ENCODE measurements around the gene CYP2A13. TPM values are rescaled to one million over a fixed set of nuclear protein-coding genes. Genes with fewer than 3 reads are reported as not detected.
"Not testable (repeated sequence)": the region's sequence is repeated elsewhere in the genome, so short reads cannot be mapped to it uniquely, and the experiment has no call there.

CYP2A13 gene
- total and polyA plus RNA-seq, 2 experiments from 2014 or later: 0.27 to 0.35 TPM

DNA sequence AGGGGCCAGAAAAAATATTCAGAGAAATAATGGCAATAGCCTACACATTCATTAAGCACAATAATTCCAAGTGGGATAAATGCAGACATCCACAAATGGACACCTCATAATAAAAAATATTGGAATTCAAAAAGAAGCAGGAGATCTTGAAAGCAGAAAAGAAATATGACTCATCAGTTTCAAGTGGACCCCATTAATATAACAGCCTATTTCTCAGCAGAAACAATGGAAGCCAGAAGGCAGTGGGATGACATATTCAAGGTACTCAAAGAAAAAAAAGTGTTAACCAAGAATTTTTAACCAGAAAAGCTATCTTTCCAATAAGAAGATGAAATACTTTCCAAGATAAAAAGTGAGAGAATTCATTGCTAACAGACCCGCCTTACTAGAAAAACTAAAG, 48.4 kb upstream of the CYP2A13 start:
- Histone ChIP-seq H3K36me3 (ENCODE audit: insufficient read depth) (peaks cover 4% of the 10 kb centered on the region), H3K4me3 (no peak overlapping the region), H3K79me2 (replicated peaks; ENCODE audit: insufficient read depth) (no peaks in the 10 kb centered on the region), H3K27me3 (ENCODE audit: insufficient read depth) (no peaks in the 10 kb centered on the region), H4K20me1 (replicated peaks; ENCODE audit: insufficient read depth) (no peaks in the 10 kb centered on the region), H2AFZ (no peak overlapping the region), H3K9me2 (ENCODE audit: insufficient read depth) (no peaks in the 10 kb centered on the region), H3K4me2 (no peak overlapping the region), H3K27ac (ENCODE audit: low read depth) (no peak overlapping the region), H3K4me1 (ENCODE audit: insufficient read depth) (no peaks in the 10 kb centered on the region), H3F3A (replicated peaks; ENCODE audit: low read depth) (no peaks in the 10 kb centered on the region)
- Mint-ChIP-seq H3K4me1 (no peaks in the 10 kb centered on the region), H3K27me3 (ENCODE audit: insufficient read depth, low read depth, poor library complexity) (peaks cover 5% of the 10 kb centered on the region), H3K27ac (no peak overlapping the region), H3K4me3 (no peak overlapping the region), H3K9me3 (peaks cover 14% of the 10 kb centered on the region), H3K36me3 (ENCODE audit: low read depth) (peaks cover 4% of the 10 kb centered on the region; the same call in 1 of the 3 replicates)
- TF ChIP-seq EZH2 (IDR thresholded peaks at IDR 0.05; ENCODE audit: low read depth, unreplicated experiment) (no peak), REST (IDR thresholded peaks at IDR 0.05; ENCODE audit: unreplicated experiment) (no peak), CTCF (conservative IDR thresholded peaks at IDR 0.05; ENCODE audit: low read depth in 2 of 2) (no peak), STAT1 (IDR thresholded peaks at IDR 0.05; ENCODE audit: unreplicated experiment) (no peak), NANOG (IDR thresholded peaks at IDR 0.05; ENCODE audit: borderline replicate concordance) (no peak), JUNB (IDR thresholded peaks at IDR 0.05; ENCODE audit: unreplicated experiment) (no peak), ZNF114 (CRISPR knock-in tag; IDR thresholded peaks at IDR 0.05) (no peak), EZH2phosphoT487 (IDR thresholded peaks at IDR 0.05; ENCODE audit: unreplicated experiment) (no peak), CREB1 (CRISPR knock-in tag; IDR thresholded peaks at IDR 0.05; ENCODE audit: low read depth) (no peak), ZNF331 (CRISPR knock-in tag; IDR thresholded peaks at IDR 0.05; ENCODE audit: low read depth) (no peak), POLR2AphosphoS5 (IDR thresholded peaks at IDR 0.05; ENCODE audit: low read depth) (no peak)
- TF ChIP-seq, protein P1, sequence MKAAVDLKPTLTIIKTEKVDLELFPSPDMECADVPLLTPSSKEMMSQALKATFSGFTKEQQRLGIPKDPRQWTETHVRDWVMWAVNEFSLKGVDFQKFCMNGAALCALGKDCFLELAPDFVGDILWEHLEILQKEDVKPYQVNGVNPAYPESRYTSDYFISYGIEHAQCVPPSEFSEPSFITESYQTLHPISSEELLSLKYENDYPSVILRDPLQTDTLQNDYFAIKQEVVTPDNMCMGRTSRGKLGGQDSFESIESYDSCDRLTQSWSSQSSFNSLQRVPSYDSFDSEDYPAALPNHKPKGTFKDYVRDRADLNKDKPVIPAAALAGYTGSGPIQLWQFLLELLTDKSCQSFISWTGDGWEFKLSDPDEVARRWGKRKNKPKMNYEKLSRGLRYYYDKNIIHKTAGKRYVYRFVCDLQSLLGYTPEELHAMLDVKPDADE (IDR thresholded peaks at IDR 0.05): no peak
- no peak for DNase-seq (ENCODE audit: low spot score)
- no peak for ATAC-seq

GRCh38 chr19:41045095-41045494, 43.2 kb upstream of the CYP2A13 start:
- ATAC-seq; H3K36me3 Mint-ChIP-seq (ENCODE audit: low read depth); DNase-seq (ENCODE audit: low spot score); H3K27me3 ChIP-seq (ENCODE audit: insufficient read depth); H3K4me2 ChIP-seq; H3F3A ChIP-seq (replicated peaks; ENCODE audit: low read depth); H2AFZ ChIP-seq; H3K36me3 ChIP-seq (ENCODE audit: insufficient read depth); H3K4me1 ChIP-seq (ENCODE audit: insufficient read depth); H4K20me1 ChIP-seq (replicated peaks; ENCODE audit: insufficient read depth); H3K27me3 Mint-ChIP-seq (ENCODE audit: insufficient read depth, low read depth, poor library complexity); H3K4me3 ChIP-seq; H3K9me3 Mint-ChIP-seq; H3K4me1 Mint-ChIP-seq; H3K27ac ChIP-seq (ENCODE audit: low read depth); H3K9me2 ChIP-seq (ENCODE audit: insufficient read depth); H3K4me3 Mint-ChIP-seq; H3K79me2 ChIP-seq (replicated peaks; ENCODE audit: insufficient read depth); H3K27ac Mint-ChIP-seq: not testable (repeated sequence)

Data from GM23338 (cell line).